Measurements from ENCODE around the gene CDH23.

DNA sequence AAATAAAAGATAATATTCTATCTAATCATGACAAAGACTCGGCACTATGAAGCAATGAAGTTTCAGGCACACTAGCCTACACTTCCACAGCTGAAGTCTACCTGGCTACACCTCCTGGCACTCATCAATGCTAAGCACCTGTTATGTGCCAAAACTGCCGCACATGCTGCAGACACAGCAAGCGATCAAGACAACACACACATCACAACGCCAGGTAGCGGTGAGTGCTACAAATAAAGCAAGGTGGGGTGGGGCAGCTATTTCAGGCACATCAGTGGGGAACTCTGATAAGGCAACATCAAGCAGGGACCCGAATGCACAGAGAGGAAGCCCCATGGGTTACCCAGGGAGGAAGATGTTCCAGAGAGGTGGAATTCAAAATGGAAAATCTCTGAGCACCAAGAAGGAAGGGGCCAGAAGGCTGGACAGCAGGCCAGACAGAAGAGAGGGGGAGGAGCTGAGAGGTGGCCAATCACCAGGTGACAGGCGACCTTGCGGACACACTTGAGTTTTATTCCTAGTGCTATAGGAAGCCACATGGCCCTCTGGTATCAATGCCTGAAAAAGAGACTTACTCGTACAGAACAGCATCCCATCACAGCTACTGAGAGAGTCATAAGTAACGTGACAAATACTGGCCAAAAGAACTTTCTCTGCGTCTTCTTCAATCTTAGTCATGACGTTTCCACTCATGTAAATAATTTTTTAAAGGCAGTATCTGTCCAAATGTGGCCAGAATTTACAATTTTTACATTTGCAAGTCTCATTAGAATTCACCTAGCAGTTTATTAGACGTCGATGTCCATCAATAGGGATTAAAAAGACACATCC is 446.4 kb downstream of the CDH23 start:
- TF ChIP-seq ZC3H10 (CRISPR knock-in tag; IDR thresholded peaks at IDR 0.05) (no peak), ARNTL (CRISPR knock-in tag; IDR thresholded peaks at IDR 0.05; ENCODE audit: borderline replicate concordance, low read depth) (no peak), ZFP3 (CRISPR knock-in tag; IDR thresholded peaks at IDR 0.05) (no peak), CSDC2 (CRISPR knock-in tag; IDR thresholded peaks at IDR 0.05) (no peak)
- TF ChIP-seq, protein P1, sequence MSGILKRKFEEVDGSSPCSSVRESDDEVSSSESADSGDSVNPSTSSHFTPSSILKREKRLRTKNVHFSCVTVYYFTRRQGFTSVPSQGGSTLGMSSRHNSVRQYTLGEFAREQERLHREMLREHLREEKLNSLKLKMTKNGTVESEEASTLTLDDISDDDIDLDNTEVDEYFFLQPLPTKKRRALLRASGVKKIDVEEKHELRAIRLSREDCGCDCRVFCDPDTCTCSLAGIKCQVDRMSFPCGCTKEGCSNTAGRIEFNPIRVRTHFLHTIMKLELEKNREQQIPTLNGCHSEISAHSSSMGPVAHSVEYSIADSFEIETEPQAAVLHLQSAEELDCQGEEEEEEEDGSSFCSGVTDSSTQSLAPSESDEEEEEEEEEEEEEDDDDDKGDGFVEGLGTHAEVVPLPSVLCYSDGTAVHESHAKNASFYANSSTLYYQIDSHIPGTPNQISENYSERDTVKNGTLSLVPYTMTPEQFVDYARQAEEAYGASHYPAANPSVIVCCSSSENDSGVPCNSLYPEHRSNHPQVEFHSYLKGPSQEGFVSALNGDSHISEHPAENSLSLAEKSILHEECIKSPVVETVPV (CRISPR knock-in tag; IDR thresholded peaks at IDR 0.05), result no peak
- TF ChIP-seq, protein P2, sequence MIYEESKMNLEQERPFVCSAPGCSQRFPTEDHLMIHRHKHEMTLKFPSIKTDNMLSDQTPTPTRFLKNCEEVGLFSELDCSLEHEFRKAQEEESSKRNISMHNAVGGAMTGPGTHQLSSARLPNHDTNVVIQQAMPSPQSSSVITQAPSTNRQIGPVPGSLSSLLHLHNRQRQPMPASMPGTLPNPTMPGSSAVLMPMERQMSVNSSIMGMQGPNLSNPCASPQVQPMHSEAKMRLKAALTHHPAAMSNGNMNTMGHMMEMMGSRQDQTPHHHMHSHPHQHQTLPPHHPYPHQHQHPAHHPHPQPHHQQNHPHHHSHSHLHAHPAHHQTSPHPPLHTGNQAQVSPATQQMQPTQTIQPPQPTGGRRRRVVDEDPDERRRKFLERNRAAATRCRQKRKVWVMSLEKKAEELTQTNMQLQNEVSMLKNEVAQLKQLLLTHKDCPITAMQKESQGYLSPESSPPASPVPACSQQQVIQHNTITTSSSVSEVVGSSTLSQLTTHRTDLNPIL (CRISPR knock-in tag; IDR thresholded peaks at IDR 0.05; ENCODE audit: low read depth), result no peak
